OCI-LY3 (cell line): ENCODE results near the gene EDEM2.
"Not testable (repeated sequence)": the region's sequence is repeated elsewhere in the genome, so short reads cannot be mapped to it uniquely, and the experiment has no call there.

Experiments used
- H2AFZ ChIP-seq: fragments of 200-600, 300-600 bp; shearing (Covaris generic); 2 replicates; pipeline ENCODE4 v1.6.0; 2014; ENCODE audit warnings: antibody characterized with exemption, low read depth, low read length
- H3K27ac ChIP-seq: fragments of 200-600, 300-600 bp; sonication (generic); 2 replicates; pipeline ENCODE4 v1.5.1; 2014; ENCODE audit warnings: mild to moderate bottlenecking, low read length, moderate library complexity, mixed read lengths
- H3K27me3 ChIP-seq: fragments of 200-600, 300-600 bp; sonication (generic); 2 replicates; pipeline ENCODE4 v1.6.1; 2014; ENCODE audit warnings: low read depth, low read length, mixed read lengths
- H3K36me3 ChIP-seq: fragments of 200-600, 300-600 bp; sonication (generic); replicated peaks from 2 replicates; pipeline ENCODE3; 2014; ENCODE audit warnings: low read depth, low read length, mixed read lengths
- H3K4me1 ChIP-seq: fragments of 300-600, 200-600 bp; sonication (generic); 2 replicates; pipeline ENCODE4 v1.6.1; 2014; ENCODE audit warnings: low read length, mixed read lengths
- H3K4me2 ChIP-seq: fragments of 200-600, 300-600 bp; sonication (generic); 2 replicates; pipeline ENCODE4 v1.6.1; 2014; ENCODE audit warnings: low read length, mixed read lengths
- H3K4me3 ChIP-seq: fragments of 300-600, 200-600 bp; sonication (generic); 2 replicates; pipeline ENCODE4 v1.5.1; 2014; ENCODE audit warnings: antibody characterized with exemption, mild to moderate bottlenecking, low read length, moderate library complexity
- H3K79me2 ChIP-seq: fragments of 300-600, 200-600 bp; shearing (Covaris generic); 2 replicates; pipeline ENCODE4 v1.6.1; 2014; ENCODE audit warnings: mild to moderate bottlenecking, low read length, mixed read lengths
- H3K9ac ChIP-seq: fragments of 300-600, 200-600 bp; shearing (Covaris generic); 2 replicates; pipeline ENCODE4 v1.6.0; 2014; ENCODE audit warnings: mild to moderate bottlenecking, low read length, moderate library complexity
- H3K9me3 ChIP-seq: fragments of 200-600, 300-600 bp; shearing (Covaris generic); 2 replicates; pipeline ENCODE4 v1.6.1; 2014; ENCODE audit warnings: low read length, mixed read lengths; ENCODE audit not compliant: insufficient read depth
- H4K20me1 ChIP-seq: fragments of 200-600, 300-600 bp; sonication (generic); 2 replicates; pipeline ENCODE4 v1.6.1; 2016; ENCODE audit warnings: low read length, mixed read lengths; ENCODE audit not compliant: insufficient read depth
- EZH2phosphoT487 ChIP-seq: fragments of 200-600 bp; shearing (Covaris generic); IDR thresholded peaks from 2 replicates; pipeline ENCODE4 v1.6.1; 2018; ENCODE audit warnings: antibody characterized with exemption, mixed run types, low read depth
- TF ChIP-seq, protein P1 (sequence below): fragments of 200-600, 300-600 bp; sonication (generic); IDR thresholded peaks from 2 replicates; pipeline ENCODE4 v1.5.1; 2014; ENCODE audit warnings: antibody characterized with exemption, low read length, low read depth

EDEM2 gene

DNA sequence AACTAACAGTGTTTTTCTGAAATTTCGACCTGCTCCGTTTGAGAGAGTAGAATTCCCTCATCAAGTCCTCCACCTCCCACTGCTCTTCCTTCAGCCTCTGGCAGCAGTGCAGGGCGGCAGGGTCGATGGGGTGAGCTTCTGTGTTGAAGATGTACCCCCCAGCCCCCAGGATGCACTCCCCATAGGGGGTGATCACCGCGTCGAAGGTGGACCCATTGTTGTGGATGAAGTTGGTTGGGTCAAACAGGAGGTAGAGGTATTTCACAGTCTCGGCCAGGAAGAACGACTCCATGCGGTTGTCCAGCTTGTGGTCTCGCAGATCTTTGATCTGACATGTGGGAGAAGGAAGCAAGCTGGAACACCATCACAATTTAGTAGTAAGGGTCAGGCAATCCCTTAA, 31.5 kb downstream of the EDEM2 start:
- no peaks in the 10 kb centered on the region for H3K4me1 ChIP-seq
- H4K20me1 ChIP-seq: no peaks in the 10 kb centered on the region
- no peak overlapping the region for H3K4me3 ChIP-seq
- H3K9ac ChIP-seq: no peak overlapping the region
- no peaks in the 10 kb centered on the region for H3K9me3 ChIP-seq
- no peaks in the 10 kb centered on the region for H3K27me3 ChIP-seq
- TF ChIP-seq, protein P1, sequence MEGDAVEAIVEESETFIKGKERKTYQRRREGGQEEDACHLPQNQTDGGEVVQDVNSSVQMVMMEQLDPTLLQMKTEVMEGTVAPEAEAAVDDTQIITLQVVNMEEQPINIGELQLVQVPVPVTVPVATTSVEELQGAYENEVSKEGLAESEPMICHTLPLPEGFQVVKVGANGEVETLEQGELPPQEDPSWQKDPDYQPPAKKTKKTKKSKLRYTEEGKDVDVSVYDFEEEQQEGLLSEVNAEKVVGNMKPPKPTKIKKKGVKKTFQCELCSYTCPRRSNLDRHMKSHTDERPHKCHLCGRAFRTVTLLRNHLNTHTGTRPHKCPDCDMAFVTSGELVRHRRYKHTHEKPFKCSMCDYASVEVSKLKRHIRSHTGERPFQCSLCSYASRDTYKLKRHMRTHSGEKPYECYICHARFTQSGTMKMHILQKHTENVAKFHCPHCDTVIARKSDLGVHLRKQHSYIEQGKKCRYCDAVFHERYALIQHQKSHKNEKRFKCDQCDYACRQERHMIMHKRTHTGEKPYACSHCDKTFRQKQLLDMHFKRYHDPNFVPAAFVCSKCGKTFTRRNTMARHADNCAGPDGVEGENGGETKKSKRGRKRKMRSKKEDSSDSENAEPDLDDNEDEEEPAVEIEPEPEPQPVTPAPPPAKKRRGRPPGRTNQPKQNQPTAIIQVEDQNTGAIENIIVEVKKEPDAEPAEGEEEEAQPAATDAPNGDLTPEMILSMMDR: no peak
- no peak for TF ChIP-seq EZH2phosphoT487
- no peak overlapping the region for H3K4me2 ChIP-seq
- H3K79me2 ChIP-seq: no peaks in the 10 kb centered on the region
- H2AFZ ChIP-seq: no peak overlapping the region
- H3K27ac ChIP-seq: no peak overlapping the region
- H3K36me3 ChIP-seq: peaks cover 36% of the 10 kb centered on the region

GRCh38 chr20:35112276-35112675, 34.9 kb downstream of the EDEM2 start:
- not testable (repeated sequence) for H3K27ac ChIP-seq

DNA sequence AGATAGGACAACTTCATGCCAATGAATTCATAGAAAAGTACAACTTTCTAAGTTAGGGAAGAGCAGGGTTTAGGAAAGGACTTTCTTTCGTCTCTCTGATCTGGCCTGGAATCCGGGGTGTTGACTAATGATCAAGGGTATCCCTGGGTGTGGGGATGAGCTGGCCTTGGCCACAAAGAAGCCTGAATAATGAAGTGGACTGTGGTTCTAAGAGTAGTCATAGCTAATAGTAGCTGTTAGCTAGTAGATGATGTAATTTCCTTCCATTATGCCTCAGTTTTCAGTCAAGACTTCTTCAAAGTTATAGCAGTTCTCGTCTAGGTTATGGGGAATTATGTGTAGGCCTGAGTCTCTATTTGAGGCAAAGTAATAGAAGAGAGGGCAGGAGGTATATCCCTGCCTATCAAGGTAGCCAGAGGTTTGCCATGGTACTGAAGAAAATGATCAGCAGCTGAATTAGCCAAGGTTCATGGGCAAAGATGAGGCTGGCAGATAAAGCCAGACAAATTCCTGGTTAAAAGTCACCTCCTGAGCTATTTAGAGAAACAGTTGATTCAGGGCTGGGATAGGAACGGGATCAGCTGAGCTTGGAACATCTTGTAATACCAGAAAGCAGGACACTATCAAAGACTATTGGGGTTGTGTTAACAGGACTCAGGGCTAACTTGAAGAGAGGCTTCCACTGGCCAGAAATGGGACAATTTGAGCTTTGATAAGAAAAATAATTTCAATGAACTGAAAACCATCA, 35.8 kb downstream of the EDEM2 start:
- Histone ChIP-seq H3K27me3 (no peaks in the 10 kb centered on the region), H3K36me3 (peaks cover 13% of the 10 kb centered on the region), H2AFZ (no peak overlapping the region), H3K9me3 (no peaks in the 10 kb centered on the region), H3K79me2 (no peaks in the 10 kb centered on the region), H3K4me3 (no peak overlapping the region), H4K20me1 (no peaks in the 10 kb centered on the region), H3K4me2 (no peak overlapping the region), H3K4me1 (no peaks in the 10 kb centered on the region), H3K27ac (no peak overlapping the region), H3K9ac (no peak overlapping the region)
- TF ChIP-seq EZH2phosphoT487: no peak
- TF ChIP-seq, protein P1: no peak

More at GRCh38 chr20:35112276-35112675, 34.9 kb downstream of the EDEM2 start:
- H3K9me3 ChIP-seq, H2AFZ ChIP-seq, H3K4me1 ChIP-seq, H3K9ac ChIP-seq, H4K20me1 ChIP-seq, H3K4me2 ChIP-seq, H3K79me2 ChIP-seq, H3K27me3 ChIP-seq, H3K4me3 ChIP-seq: not testable (repeated sequence)
- peaks cover 14% of the 10 kb centered on the region for H3K36me3 ChIP-seq

- TF ChIP-seq, protein P1: no peak
- no peak for TF ChIP-seq EZH2phosphoT487
- Histone ChIP-seq H3K27me3 (no peaks in the 10 kb centered on the region), H3K79me2 (no peaks in the 10 kb centered on the region), H3K4me3 (no peak overlapping the region), H3K4me1 (no peaks in the 10 kb centered on the region), H3K36me3 (no peaks in the 10 kb centered on the region), H3K9ac (no peak overlapping the region), H3K27ac (no peak overlapping the region), H3K4me2 (no peak overlapping the region), H3K9me3 (no peaks in the 10 kb centered on the region), H2AFZ (no peak overlapping the region), H4K20me1 (no peaks in the 10 kb centered on the region)
Observed at GRCh38 chr20:35108921-35109320, 38.2 kb downstream of the EDEM2 start.
